Femur (tissue), 1 donor: ENCODE data around the gene CDK15.

Experiments used
- DNase-seq: peaks from one replicate; pipeline ENCODE4 v3.0.0-alpha.2; 2017

Gene CDK15

DNA sequence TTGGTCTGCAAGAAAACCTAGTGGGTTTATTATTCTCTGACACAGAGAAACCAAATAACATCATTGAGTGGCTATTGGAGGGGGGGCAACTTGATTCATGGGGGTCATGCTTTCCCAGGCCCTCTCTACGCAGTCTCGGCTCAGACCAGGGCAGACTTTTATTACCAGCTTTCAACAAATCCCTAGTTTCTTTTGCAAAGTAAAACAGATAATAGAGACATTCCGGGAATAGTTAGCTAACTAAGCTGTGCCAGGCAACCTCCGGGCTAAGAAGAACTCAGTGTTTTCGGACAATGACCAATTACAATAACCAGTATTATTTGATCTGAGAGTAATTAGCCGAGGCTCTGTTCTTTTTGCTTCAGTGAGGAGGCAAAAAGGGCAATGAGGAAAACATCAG lies 66.3 kb downstream of the CDK15 start:
- DNase-seq = no peak

GRCh38 chr2:201879996-201880395 lies 73.7 kb downstream of the CDK15 start:
- DNase-seq = no peak

- DNase-seq = peak; percentile 36
These were observed 74.2 kb downstream of the CDK15 start for GRCh38 chr2:201880579-201880978.

DNA sequence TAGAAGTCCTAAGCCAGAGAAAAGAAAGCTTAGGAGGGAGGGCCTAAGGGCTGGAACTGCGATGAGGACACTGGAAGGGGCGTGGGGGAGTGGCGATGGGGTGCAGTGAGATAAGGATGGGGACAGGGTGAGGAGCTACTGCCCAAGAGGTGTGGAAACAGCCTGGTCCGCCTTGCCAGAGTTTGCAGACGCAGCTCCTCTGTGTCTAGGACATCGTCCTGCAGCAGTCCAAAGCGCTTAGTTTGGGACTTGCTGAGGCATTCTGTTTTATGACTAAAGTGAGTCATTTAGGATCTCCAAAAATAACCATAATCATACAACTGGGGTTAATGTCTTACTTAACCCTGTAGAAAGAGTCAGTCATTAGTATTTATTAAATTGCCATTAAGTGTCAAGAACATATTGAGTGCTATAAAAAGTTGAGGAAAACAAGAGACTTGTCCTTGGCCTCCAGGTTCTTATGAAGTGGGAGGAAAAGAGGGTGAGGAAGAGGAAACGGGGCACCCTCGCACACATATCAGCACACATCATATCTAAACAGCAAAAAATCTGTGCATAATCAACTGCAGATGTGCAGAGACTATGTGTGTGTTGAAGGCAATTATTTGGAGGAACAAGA lies 74.8 kb downstream of the CDK15 start:
- no peak for DNase-seq

- no peak for DNase-seq
These were observed 75.4 kb downstream of the CDK15 start for GRCh38 chr2:201881741-201882140.

GRCh38 chr2:201882353-201883090 lies 76.2 kb downstream of the CDK15 start:
- peak; percentile 57 for DNase-seq

DNA sequence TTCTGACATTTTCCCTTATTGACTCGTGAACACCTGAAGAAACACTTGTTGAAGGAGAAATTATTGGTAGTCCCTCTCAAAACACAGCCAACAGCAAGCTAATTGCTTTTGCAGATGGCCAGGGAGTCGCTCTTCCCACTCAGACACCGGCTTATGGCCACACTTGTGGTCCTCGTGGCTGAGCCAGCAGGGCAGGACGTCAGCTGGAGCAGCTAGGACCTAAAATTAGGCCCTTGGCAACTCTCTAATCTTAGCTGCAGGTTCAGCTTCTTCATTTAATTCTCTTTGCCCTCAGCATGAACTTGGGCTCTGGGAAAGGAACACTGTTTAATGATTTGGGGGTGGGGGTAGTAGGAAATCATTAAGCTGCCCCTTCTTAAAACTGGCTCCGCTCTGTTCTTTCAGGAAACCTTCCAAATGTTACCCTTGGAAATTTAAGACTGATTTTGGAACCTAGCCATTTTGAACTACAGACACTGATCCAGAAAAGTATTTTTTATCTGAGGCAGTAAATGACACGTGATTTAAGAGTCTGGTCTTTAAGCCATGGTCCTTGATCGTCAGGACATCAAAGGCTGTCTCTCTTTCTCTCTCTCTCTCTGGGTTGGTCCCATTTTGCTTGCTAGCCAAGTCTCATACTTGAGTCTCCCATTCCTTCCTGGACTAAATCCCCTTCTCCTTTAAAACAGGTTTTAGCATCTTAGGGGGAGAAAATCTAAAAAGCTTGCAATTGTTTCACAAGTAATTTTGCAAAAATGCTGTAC lies 77.5 kb downstream of the CDK15 start:
- peak; percentile 86 for DNase-seq

GRCh38 chr2:201886504-201886903 lies 80.2 kb downstream of the CDK15 start:
- no peak for DNase-seq

GRCh38 chr2:201887773-201888425 lies 81.6 kb downstream of the CDK15 start:
- no peak for DNase-seq

DNA sequence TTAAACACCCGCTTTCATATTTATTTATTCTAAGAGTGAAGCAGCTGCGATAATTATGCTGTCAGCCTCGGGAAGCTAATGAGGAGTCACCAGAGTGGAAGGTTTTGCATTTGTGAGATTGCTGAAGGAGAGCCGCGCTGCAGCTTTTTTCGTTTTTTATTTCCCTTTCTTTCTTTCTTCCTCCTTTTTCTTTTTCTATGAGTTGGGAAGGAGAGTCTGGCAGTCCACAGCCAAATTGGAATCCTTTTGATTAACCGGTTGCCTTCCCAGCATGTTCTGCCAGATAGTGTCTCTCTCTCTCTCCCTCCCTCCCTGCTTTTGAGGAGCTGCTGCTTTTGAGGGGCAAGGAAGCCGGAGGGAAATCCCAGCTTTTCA lies 82.1 kb downstream of the CDK15 start:
- DNase-seq = no peak

- no peak for DNase-seq
These were observed 84.1 kb downstream of the CDK15 start for GRCh38 chr2:201890453-201890852.

DNA sequence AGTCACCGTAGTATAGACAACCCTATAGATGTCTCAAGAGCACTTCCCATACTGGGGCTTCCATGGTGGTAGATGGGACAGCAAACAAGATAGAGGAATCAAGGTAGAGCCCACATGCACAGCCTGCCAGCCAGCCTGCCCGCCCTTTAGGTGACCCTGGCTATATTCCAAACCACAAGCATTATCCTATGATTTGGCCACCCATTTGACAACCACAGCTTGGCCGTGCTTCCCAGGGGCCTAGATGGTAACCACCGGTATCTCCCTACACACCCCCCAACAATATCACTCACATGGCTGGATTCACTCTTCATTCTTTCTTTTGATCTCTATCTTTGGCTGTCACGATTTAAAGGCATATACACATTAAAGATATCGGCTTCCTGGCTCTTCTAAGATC lies 85.3 kb downstream of the CDK15 start:
- DNase-seq = no peak

- no peak for DNase-seq
These were observed 86.2 kb downstream of the CDK15 start for GRCh38 chr2:201892516-201892915.

DNA sequence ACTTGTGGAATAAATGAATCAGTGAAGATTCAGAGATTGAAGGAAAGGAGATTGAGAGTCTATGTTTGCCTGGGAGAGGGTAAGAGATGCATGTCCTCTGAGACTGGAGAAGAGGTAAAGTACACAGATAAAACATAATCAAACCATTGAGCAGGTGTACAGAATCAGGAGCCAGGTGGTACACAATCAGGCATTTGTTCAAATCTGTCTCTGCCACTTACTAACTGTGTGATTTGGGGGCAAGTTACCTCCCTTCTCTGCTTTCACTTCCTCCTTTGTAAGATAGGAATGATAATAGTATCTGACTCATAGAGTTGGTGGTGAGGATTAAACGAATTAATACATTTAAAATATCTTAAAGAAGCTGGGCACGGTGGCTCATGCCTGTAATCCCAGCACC lies 94.0 kb downstream of the CDK15 start:
- no peak for DNase-seq

- no peak for DNase-seq
These were observed 95.4 kb downstream of the CDK15 start for GRCh38 chr2:201901786-201902185.

DNA sequence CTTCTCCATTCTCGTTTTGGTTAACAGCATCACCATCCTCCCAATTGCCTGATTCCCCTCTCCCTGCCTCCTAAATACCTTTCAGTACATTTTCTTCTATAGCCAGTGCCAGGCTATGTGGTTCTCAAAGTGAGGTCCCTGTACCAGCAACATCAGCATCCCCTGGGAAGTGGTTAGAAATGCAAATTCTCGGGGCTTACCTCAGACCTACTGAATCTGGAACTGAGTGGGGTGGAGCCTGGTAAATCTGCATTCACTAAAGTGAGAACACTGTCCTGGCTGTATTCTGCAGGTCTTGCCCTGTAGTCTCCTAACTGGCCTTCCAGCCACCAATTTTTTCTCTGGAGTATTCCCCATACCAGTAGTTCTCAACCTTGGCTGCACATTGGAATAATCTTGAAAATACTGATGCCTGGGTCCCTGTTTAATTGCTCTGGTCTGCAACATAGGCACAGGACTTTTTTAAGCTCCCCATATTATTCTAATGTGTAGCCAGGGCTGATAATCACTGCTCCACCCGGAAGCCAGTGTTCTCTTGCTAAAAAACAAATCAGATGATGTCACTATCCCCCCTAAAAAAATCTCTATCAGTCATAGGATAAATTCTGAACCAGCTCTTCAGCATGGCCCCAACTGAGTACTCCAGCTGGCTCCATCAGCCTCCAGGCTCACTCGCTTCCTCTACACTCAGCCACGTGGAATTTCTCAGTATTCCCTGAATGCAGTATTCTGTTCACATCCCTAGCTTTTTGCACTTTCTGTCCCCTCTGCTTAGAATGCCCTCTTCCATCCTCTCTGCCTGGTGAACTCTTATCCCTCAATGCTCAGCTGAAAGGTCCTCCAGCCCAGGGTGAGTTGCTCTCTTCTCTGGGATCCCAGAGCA lies 98.4 kb downstream of the CDK15 start:
- DNase-seq = no peak

GRCh38 chr2:201906777-201907562 lies 100.6 kb downstream of the CDK15 start:
- DNase-seq = no peak

DNA sequence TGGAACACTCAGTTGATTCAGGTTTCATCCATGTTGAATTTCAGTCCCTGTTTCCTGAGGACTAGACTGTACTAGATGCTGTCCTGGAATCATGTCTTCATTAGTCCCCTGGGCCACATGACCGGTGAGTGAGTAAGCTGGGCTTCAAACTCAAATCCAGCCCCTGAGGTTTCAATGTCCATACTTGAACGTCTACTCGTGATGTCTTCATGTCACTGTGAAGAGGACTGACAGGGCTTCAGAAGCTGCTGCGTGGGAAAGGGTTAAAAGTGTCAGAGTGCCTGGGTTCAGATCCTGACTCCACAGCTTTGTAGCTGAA lies 101.2 kb downstream of the CDK15 start:
- DNase-seq = no peak

DNA sequence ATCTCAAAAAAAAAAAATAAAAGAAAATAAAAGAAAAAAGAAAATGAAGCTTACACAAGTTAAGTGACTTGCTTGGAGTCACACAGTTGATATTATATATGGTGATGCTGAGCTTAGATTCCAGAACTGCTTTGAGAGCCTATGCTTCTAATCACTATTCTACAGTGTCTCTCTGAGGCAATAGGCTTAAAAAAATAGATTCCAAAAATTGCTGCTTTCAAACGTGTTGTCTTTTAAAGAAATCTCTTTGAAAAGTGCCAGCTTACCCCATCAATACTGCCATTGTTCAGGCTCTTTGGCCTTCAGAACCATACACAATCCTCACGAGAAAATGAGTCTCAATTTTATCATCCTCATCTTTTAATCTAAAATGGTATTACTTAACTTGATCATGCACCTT lies 102.6 kb downstream of the CDK15 start:
- no peak for DNase-seq

DNA sequence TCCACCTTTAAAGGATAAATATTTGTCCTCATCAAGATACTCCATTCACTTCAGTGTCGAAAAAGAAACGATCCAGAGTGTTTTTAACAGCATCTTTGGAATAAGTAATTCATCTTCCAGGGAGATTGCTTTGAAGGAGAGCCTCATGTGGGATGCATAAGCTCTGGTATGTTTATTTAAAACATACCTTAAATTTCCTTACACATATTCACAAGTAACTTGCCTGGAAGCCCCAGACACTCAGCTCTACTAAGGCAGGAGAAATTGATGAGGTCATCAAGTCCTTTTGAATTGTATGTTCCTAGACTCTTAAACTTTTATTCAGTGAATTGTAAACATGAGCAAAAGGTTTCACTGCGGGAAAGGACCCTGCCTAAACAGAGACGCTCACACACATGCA lies 103.0 kb downstream of the CDK15 start:
- no peak for DNase-seq

- peak; percentile 60 for DNase-seq
These were observed 103.6 kb downstream of the CDK15 start for GRCh38 chr2:201909961-201910361.

DNA sequence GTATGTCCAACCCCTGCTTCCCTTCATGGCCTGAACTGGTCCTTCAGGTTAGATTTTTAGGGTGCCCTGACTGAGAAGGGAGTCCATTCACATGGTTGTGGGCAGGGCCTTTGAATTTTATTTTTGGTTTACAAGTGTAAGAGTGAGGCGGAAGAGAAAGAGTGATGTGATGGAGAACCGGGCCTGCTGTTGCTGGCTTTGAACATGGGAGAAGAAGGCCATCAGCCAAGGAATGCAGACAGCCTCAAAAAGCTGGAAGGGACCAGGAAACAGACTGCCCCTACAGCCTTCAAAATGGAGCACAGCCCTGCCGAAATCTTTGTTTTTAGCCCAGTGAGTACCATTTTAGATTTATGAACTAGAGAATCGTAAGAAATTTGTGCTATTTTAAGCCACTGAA lies 105.0 kb downstream of the CDK15 start:
- DNase-seq = no peak
